GM23248 (cell line): ENCODE data around the gene ITIH5. TPM values are rescaled to one million over a fixed set of nuclear protein-coding genes. Genes with fewer than 3 reads are reported as not detected.

Source experiments
- DNase-seq: peaks from one replicate; pipeline ENCODE4 v3.0.0-alpha.2; 2015
- H2AFZ ChIP-seq: fragments of 200-600 bp; sonication (generic); 2 replicates; pipeline ENCODE4 v1.6.1; 2016; ENCODE audit warnings: antibody characterized with exemption
- H3F3A ChIP-seq: fragments of 200-600 bp; sonication (generic); 2 replicates; pipeline ENCODE4 v1.6.1; 2016; ENCODE audit warnings: mild to moderate bottlenecking, antibody characterized with exemption, mixed run types; ENCODE audit not compliant: insufficient read depth
- H3K27ac ChIP-seq: fragments of 200-600 bp; sonication (generic); 2 replicates; pipeline ENCODE4 v1.5.1; 2016; ENCODE audit warnings: mild to moderate bottlenecking
- H3K27me3 ChIP-seq: fragments of 200-600 bp; sonication (generic); replicated peaks from 2 replicates; pipeline ENCODE4 v1.6.1; 2016; ENCODE audit warnings: mild to moderate bottlenecking; ENCODE audit not compliant: insufficient read depth
- H3K36me3 ChIP-seq: fragments of 200-600 bp; sonication (generic); 2 replicates; pipeline ENCODE4 v1.6.1; 2016; ENCODE audit warnings: low read depth, mild to moderate bottlenecking
- H3K4me1 ChIP-seq: fragments of 200-600 bp; sonication (generic); 2 replicates; pipeline ENCODE4 v1.6.1; 2016; ENCODE audit warnings: mild to moderate bottlenecking; ENCODE audit not compliant: insufficient read depth
- H3K4me2 ChIP-seq: fragments of 200-600 bp; sonication (generic); one replicate; pipeline ENCODE4 v1.6.1; 2016; ENCODE audit warnings: mild to moderate bottlenecking; ENCODE audit not compliant: unreplicated experiment
- H3K4me3 ChIP-seq: fragments of 200-600 bp; sonication (generic); 2 replicates; pipeline ENCODE4 v1.5.1; 2016; ENCODE audit warnings: mild to moderate bottlenecking
- H3K79me2 ChIP-seq: fragments of 200-600 bp; sonication (generic); 2 replicates; pipeline ENCODE4 v1.6.1; 2016; ENCODE audit warnings: mild to moderate bottlenecking; ENCODE audit not compliant: insufficient read depth
- H3K9ac ChIP-seq: fragments of 200-600 bp; sonication (generic); 2 replicates; pipeline ENCODE4 v1.6.1; 2016; ENCODE audit warnings: mild to moderate bottlenecking
- H3K9me2 ChIP-seq: fragments of 200-600 bp; sonication (generic); 2 replicates; pipeline ENCODE4 v1.6.1; 2016; ENCODE audit warnings: mixed run types, mild to moderate bottlenecking, moderate library complexity; ENCODE audit not compliant: insufficient read depth
- H3K9me3 ChIP-seq: fragments of 200-600 bp; sonication (generic); one replicate; pipeline ENCODE4 v1.6.1; 2017; ENCODE audit warnings: low read depth
- H4K20me1 ChIP-seq: fragments of 200-600 bp; sonication (generic); 2 replicates; pipeline ENCODE4 v1.6.0; 2016; ENCODE audit not compliant: insufficient read depth
- EZH2 ChIP-seq: fragments of 200-600 bp; sonication (generic); IDR thresholded peaks from 2 replicates; pipeline ENCODE4 v1.6.1; 2018; ENCODE audit warnings: antibody characterized with exemption, mild to moderate bottlenecking; ENCODE audit not compliant: insufficient read depth, poor library complexity, severe bottlenecking
- EZH2phosphoT487 ChIP-seq: fragments of 200-600 bp; sonication (generic); IDR thresholded peaks from 2 replicates; pipeline ENCODE4 v1.6.1; 2018; ENCODE audit warnings: antibody characterized with exemption, moderate library complexity, mild to moderate bottlenecking, low read depth; ENCODE audit not compliant: insufficient read depth
- WGBS, 2 experiments: methylation state at CpG; one replicate each; pipeline ENCODE4 v1.1.6; 2015 to 2017; ENCODE audit warnings: low lambda C conversion rate in 2 of 2, low coverage in 1 of 2; ENCODE audit errors: missing lambda C conversion rate in 2 of 2; 5-methylcytosine and 5-hydroxymethylcytosine counted together
- in situ Hi-C: fragments of 300-500 bp; cut with MboI; formaldehyde crosslinking; loops from 2 replicates; pipeline ENCODE4 v1.15.0; 2020
- polyA plus RNA-seq: library from polyadenylated mRNA; unstranded; fragments of >200 nt; fragmentation: Nextera tagmentation; extraction: Ambion mirVana; gene quantifications from 2 replicates; pipeline ENCODE4 v1.2.1, GENCODE V29; 2016
- total RNA-seq: library from RNA; depleted of rRNA; stranded (reverse); fragments of >200 nt; shearing (Covaris generic); gene quantifications from 2 replicates; pipeline ENCODE4 v1.2.3, GENCODE V29; 2014

Gene ITIH5
- total and polyA plus RNA-seq, 2 experiments from 2014 or later: not detected

- no peak overlapping the region for H3K27ac ChIP-seq
- in situ Hi-C loops: no loop called here
- TF ChIP-seq EZH2phosphoT487 (no peak), EZH2 (no peak)
- H3K79me2 ChIP-seq: no peaks in the 10 kb centered on the region
- no peaks in the 10 kb centered on the region for H4K20me1 ChIP-seq
- H3K27me3 ChIP-seq: no peaks in the 10 kb centered on the region
- H3K4me3 ChIP-seq: no peak overlapping the region
- DNase-seq: no peak
- 59 to 61% methylated on average over 11 of the region's 11 CpGs for WGBS, 2 experiments
- H3K36me3 ChIP-seq: no peaks in the 10 kb centered on the region
- H2AFZ ChIP-seq: no peak overlapping the region
- H3K4me2 ChIP-seq: no peak overlapping the region
- H3K9ac ChIP-seq: no peak overlapping the region
- H3K9me3 ChIP-seq: no peaks in the 10 kb centered on the region
- H3K4me1 ChIP-seq: peaks cover 6% of the 10 kb centered on the region
- H3F3A ChIP-seq: no peaks in the 10 kb centered on the region
- H3K9me2 ChIP-seq: no peaks in the 10 kb centered on the region
Measured at GRCh38 chr10:7605565-7606295, 61.0 kb downstream of the ITIH5 start.

GRCh38 chr10:7601023-7601656 lies 65.6 kb downstream of the ITIH5 start:
- DNase-seq: no peak
- 0 to 5% methylated on average over 3 of the region's 3 CpGs for WGBS, 2 experiments
- Histone ChIP-seq H3K4me1 (no peaks in the 10 kb centered on the region), H3K9ac (no peak overlapping the region), H3K4me2 (no peak overlapping the region), H3F3A (no peaks in the 10 kb centered on the region), H3K27me3 (no peaks in the 10 kb centered on the region), H3K36me3 (no peaks in the 10 kb centered on the region), H4K20me1 (no peaks in the 10 kb centered on the region), H2AFZ (no peak overlapping the region), H3K79me2 (no peaks in the 10 kb centered on the region), H3K27ac (no peak overlapping the region), H3K9me3 (no peaks in the 10 kb centered on the region), H3K4me3 (no peak overlapping the region), H3K9me2 (no peaks in the 10 kb centered on the region)
- TF ChIP-seq EZH2phosphoT487: no peak
- in situ Hi-C loops: no loop called here

DNA sequence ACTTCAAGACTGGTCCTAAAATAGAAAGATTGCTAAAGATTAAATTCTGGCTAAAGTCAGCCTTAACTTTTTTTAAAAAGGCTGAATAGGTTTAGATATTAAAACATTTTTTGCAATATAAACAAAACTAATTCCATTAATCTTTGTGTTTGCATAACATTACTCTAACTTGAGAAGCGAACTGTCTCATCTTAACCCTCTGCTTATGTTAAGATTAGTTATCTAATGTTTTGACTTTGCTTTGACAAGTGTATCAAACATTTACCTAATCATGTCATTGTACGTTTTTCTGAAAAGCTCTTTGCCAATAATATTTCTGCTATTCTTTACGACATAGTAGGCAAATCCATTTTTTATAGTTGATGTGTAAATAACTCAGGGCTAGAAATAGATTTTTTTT lies 68.0 kb downstream of the ITIH5 start:
- H3K27ac ChIP-seq: no peak overlapping the region
- DNase-seq: no peak
- in situ Hi-C loops: no loop called here
- H3K9me3 ChIP-seq: no peaks in the 10 kb centered on the region
- 27 to 28% methylated on average over 3 of the region's 3 CpGs for WGBS, 2 experiments
- no peaks in the 10 kb centered on the region for H3K27me3 ChIP-seq
- no peak overlapping the region for H3K4me3 ChIP-seq
- no peak for TF ChIP-seq EZH2phosphoT487
- TF ChIP-seq EZH2: no peak
- H3K79me2 ChIP-seq: no peaks in the 10 kb centered on the region
- no peaks in the 10 kb centered on the region for H4K20me1 ChIP-seq
- no peaks in the 10 kb centered on the region for H3K36me3 ChIP-seq
- H3K4me1 ChIP-seq: no peaks in the 10 kb centered on the region
- no peak overlapping the region for H3K4me2 ChIP-seq
- no peak overlapping the region for H2AFZ ChIP-seq
- H3K9me2 ChIP-seq: no peaks in the 10 kb centered on the region
- H3F3A ChIP-seq: no peaks in the 10 kb centered on the region
- no peak overlapping the region for H3K9ac ChIP-seq

- no peaks in the 10 kb centered on the region for H3K9me2 ChIP-seq
- no peak overlapping the region for H3K9ac ChIP-seq
- no peak overlapping the region for H3K4me3 ChIP-seq
- H3K9me3 ChIP-seq: no peaks in the 10 kb centered on the region
- 66 to 70% methylated on average over 6 of the region's 6 CpGs for WGBS, 2 experiments
- no peaks in the 10 kb centered on the region for H3K36me3 ChIP-seq
- H3K27ac ChIP-seq: no peak overlapping the region
- TF ChIP-seq EZH2: no peak
- no peak for TF ChIP-seq EZH2phosphoT487
- no peaks in the 10 kb centered on the region for H3F3A ChIP-seq
- in situ Hi-C loops: no loop called here
- H3K4me2 ChIP-seq: no peak overlapping the region
- H3K4me1 ChIP-seq: no peaks in the 10 kb centered on the region
- no peaks in the 10 kb centered on the region for H4K20me1 ChIP-seq
- no peak for DNase-seq
- no peaks in the 10 kb centered on the region for H3K27me3 ChIP-seq
- H2AFZ ChIP-seq: no peak overlapping the region
- H3K79me2 ChIP-seq: no peaks in the 10 kb centered on the region
Measured at GRCh38 chr10:7596356-7596755, 70.4 kb downstream of the ITIH5 start.
